NCI-H774 (cell line): ENCODE measurements around the gene SRGAP2.
"Not testable (repeated sequence)": the region's sequence is repeated elsewhere in the genome, so short reads cannot be mapped to it uniquely, and the experiment has no call there.

Experiments
- DNase-seq: peaks from one replicate; lab custom pipeline; 2025; lab: John Stamatoyannopoulos, UW

SRGAP2 gene

DNA sequence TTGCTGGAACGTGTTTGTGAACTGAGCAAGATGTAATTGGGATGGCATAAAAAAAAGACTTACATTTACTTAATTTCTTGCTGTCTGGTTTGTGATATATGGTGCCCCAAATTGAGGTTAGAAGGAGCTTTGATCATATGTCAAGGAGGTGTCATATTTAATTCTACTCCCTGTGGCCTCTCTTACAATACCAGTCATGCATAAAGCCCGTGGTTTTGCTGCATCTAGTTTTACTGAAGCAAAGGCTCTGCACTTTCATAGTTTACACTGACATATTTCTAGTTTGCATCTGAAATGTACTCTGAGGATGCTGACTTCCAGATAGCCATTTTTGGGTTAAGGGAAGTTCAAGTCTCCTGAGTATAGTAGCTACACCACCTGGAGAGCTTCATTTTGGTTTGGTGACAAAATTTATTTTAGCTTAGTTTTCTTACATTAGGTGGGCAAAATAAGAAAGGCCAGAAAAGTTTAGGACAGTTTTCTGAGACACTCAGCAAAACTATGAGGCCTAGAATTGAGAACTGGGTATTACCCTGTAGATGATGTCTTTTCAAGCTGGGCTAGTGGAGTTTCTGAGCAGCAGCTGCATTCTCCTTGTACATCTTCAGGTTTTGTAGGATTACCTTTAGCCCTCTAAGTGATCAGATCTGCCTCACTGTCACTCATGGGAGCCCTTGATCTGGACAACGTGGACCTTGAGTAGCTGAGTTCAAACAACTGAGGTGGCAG is 47.8 kb downstream of the SRGAP2 start:
- DNase-seq = not testable (repeated sequence)

DNA sequence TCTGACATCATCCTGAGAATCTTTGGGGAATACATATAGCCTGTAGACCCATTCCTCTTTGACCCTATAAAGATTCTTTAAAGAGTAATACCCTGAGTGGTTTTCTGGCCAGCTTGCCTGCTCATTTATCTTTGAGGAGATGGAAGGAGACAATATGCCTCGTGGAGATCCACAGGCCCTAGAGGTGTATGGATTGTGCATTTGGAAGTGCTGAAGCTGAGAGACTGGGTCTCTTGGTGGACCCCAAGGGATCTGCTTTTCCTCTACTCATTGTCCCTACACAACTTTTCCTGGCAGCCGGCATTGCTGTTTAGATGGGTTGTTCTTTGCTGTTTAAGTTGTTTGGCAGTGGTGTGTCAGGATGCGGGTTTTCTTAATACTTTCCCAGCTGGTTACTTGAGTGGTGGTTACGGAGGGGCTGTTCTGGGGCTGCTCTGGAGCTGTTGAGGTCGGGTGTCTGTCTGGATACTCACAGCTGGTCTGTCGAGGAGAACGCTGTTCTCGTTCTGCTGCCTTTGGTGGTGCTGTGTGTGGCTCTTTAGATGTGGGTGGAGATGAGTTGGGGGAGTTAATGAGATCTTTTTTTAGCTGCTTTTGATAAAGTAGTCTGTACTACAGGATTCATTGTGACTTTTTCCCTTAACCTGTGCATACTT is 49.5 kb downstream of the SRGAP2 start:
- DNase-seq = not testable (repeated sequence)
